ENCODE data around the gene USP19. TPM values are rescaled to one million over a fixed set of nuclear protein-coding genes. Genes with fewer than 3 reads are reported as not detected.
A peak's percentile ranks its signal among the peaks of the same experiment; 100 is the strongest.

Gene USP19
- total RNA-seq, 1 experiment from 2014 or later = 73.3 TPM

DNA sequence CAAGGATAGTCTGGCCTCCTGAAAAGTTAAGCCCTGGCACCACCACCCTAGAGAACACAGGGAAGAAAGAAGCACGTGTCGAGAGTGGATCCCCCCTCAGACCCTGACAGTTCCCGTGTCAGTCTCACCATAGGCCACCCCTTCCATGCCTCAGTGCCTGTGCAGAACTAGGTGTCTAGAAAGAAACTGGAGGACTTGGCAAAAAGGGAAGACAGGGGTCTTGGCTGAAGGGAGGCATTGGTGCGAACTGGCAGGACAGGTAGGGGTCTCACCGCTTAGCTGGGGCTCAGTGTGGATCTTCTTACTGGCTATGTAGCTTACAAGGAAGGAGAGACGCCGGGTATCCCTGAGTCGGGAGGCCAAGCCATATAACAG lies 16.6 kb downstream of the USP19 start:
- H3K4me1 Mint-ChIP-seq = peaks cover 25% of the 10 kb centered on the region
- DNase-seq (ENCODE audit: low spot score) (no peak), ATAC-seq (no peak)
- no peak for TF ChIP-seq CREM (CRISPR knock-in tag; IDR thresholded peaks at IDR 0.05)
- TF ChIP-seq, protein P1, sequence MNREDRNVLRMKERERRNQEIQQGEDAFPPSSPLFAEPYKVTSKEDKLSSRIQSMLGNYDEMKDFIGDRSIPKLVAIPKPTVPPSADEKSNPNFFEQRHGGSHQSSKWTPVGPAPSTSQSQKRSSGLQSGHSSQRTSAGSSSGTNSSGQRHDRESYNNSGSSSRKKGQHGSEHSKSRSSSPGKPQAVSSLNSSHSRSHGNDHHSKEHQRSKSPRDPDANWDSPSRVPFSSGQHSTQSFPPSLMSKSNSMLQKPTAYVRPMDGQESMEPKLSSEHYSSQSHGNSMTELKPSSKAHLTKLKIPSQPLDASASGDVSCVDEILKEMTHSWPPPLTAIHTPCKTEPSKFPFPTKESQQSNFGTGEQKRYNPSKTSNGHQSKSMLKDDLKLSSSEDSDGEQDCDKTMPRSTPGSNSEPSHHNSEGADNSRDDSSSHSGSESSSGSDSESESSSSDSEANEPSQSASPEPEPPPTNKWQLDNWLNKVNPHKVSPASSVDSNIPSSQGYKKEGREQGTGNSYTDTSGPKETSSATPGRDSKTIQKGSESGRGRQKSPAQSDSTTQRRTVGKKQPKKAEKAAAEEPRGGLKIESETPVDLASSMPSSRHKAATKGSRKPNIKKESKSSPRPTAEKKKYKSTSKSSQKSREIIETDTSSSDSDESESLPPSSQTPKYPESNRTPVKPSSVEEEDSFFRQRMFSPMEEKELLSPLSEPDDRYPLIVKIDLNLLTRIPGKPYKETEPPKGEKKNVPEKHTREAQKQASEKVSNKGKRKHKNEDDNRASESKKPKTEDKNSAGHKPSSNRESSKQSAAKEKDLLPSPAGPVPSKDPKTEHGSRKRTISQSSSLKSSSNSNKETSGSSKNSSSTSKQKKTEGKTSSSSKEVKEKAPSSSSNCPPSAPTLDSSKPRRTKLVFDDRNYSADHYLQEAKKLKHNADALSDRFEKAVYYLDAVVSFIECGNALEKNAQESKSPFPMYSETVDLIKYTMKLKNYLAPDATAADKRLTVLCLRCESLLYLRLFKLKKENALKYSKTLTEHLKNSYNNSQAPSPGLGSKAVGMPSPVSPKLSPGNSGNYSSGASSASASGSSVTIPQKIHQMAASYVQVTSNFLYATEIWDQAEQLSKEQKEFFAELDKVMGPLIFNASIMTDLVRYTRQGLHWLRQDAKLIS (CRISPR knock-in tag; IDR thresholded peaks at IDR 0.05; ENCODE audit: borderline replicate concordance) = no peak
- TF ChIP-seq, protein P2, sequence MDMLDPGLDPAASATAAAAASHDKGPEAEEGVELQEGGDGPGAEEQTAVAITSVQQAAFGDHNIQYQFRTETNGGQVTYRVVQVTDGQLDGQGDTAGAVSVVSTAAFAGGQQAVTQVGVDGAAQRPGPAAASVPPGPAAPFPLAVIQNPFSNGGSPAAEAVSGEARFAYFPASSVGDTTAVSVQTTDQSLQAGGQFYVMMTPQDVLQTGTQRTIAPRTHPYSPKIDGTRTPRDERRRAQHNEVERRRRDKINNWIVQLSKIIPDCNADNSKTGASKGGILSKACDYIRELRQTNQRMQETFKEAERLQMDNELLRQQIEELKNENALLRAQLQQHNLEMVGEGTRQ (CRISPR knock-in tag; IDR thresholded peaks at IDR 0.05) = 0 out of 2 replicates have a peak, but pooled peaks have one; percentile 5
- TF ChIP-seq SMAD3 (CRISPR knock-in tag; IDR thresholded peaks at IDR 0.05; ENCODE audit: borderline replicate concordance) = 0 out of 2 replicates have a peak, but pooled peaks have one; percentile 37
- TF ChIP-seq NFYB (CRISPR knock-in tag; conservative IDR thresholded peaks at IDR 0.05; ENCODE audit: low read depth) = no peak
- no peaks in the 10 kb centered on the region for H3K9me3 Mint-ChIP-seq
- ChIA-PET POLR2A (interaction anchor here (0.7 to 2.2 kb wide), 3 partner anchors 9 to 75 kb away, joined by 3 to 14 read pairs (median 5); partner anchors contain the start of genes IMPDH2, QRICH1 and USP19), CTCF (interaction anchor here (1.0 to 1.8 kb wide), 3 partner anchors 10 to 116 kb away, joined by 4 to 14 read pairs (median 7); partner anchors contain the start of genes NDUFAF3 and QRICH1)
- peaks cover 48% of the 10 kb centered on the region for H3K36me3 Mint-ChIP-seq
- H3K27me3 Mint-ChIP-seq (ENCODE audit: low read depth) = no peaks in the 10 kb centered on the region
- H3K4me3 Mint-ChIP-seq = peak overlapping the region; percentile 97
- peak overlapping the region; percentile 96 for H3K27ac Mint-ChIP-seq

DNA sequence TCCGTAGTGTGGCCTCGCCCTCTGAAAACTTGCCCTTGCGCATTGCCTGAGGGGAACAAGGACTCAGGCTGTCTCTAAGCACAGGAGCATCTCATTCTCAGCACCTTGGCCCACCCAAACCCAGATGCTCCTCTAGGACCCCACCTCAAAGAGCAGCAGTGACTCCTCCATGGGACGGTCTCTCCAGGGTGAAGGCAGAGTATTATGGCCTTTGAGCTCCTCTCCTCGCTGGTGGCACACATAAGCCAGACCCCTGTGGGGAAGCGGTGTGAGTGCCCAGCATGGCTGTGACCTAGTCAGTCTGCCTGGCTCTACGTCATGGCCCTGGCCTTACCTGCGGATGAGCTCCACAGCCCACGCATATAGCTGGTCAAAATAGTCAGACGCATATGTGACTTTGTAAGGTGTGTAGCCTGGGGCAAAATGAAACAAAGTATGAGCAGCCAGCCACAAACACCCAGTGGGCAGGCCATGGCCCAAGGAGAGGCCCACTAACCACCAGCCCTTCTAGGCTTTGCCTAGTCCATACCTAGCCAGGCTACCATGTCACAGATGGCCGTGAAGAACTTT lies 20.5 kb downstream of the USP19 start:
- Mint-ChIP-seq H3K36me3 (peaks cover 63% of the 10 kb centered on the region), H3K4me3 (no peak overlapping the region), H3K4me1 (peaks cover 15% of the 10 kb centered on the region), H3K27ac (no peak overlapping the region), H3K27me3 (ENCODE audit: low read depth) (no peaks in the 10 kb centered on the region), H3K9me3 (no peaks in the 10 kb centered on the region)
- DNase-seq (ENCODE audit: low spot score) = no peak
- ChIA-PET POLR2A (no interaction called here), CTCF (no interaction called here)
- no peak for ATAC-seq
- no peak for TF ChIP-seq ELF4 (CRISPR knock-in tag; IDR thresholded peaks at IDR 0.05; ENCODE audit: low read depth)
- TF ChIP-seq, protein P1 (CRISPR knock-in tag; IDR thresholded peaks at IDR 0.05; ENCODE audit: borderline replicate concordance) = no peak
- TF ChIP-seq, protein P3, sequence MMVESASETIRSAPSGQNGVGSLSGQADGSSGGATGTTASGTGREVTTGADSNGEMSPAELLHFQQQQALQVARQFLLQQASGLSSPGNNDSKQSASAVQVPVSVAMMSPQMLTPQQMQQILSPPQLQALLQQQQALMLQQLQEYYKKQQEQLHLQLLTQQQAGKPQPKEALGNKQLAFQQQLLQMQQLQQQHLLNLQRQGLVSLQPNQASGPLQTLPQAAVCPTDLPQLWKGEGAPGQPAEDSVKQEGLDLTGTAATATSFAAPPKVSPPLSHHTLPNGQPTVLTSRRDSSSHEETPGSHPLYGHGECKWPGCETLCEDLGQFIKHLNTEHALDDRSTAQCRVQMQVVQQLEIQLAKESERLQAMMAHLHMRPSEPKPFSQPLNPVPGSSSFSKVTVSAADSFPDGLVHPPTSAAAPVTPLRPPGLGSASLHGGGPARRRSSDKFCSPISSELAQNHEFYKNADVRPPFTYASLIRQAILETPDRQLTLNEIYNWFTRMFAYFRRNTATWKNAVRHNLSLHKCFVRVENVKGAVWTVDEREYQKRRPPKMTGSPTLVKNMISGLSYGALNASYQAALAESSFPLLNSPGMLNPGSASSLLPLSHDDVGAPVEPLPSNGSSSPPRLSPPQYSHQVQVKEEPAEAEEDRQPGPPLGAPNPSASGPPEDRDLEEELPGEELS (CRISPR knock-in tag; IDR thresholded peaks at IDR 0.05) = no peak
- TF ChIP-seq, protein P4, sequence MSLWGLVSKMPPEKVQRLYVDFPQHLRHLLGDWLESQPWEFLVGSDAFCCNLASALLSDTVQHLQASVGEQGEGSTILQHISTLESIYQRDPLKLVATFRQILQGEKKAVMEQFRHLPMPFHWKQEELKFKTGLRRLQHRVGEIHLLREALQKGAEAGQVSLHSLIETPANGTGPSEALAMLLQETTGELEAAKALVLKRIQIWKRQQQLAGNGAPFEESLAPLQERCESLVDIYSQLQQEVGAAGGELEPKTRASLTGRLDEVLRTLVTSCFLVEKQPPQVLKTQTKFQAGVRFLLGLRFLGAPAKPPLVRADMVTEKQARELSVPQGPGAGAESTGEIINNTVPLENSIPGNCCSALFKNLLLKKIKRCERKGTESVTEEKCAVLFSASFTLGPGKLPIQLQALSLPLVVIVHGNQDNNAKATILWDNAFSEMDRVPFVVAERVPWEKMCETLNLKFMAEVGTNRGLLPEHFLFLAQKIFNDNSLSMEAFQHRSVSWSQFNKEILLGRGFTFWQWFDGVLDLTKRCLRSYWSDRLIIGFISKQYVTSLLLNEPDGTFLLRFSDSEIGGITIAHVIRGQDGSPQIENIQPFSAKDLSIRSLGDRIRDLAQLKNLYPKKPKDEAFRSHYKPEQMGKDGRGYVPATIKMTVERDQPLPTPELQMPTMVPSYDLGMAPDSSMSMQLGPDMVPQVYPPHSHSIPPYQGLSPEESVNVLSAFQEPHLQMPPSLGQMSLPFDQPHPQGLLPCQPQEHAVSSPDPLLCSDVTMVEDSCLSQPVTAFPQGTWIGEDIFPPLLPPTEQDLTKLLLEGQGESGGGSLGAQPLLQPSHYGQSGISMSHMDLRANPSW (CRISPR knock-in tag; conservative IDR thresholded peaks at IDR 0.05; ENCODE audit: low read depth) = no peak
- TF ChIP-seq NR3C1 (CRISPR knock-in tag; conservative IDR thresholded peaks at IDR 0.05; ENCODE audit: low read depth) = no peak
- TF ChIP-seq ZNF263 (CRISPR knock-in tag; IDR thresholded peaks at IDR 0.05; ENCODE audit: low read depth) = no peak
- TF ChIP-seq FOXJ3 (CRISPR knock-in tag; IDR thresholded peaks at IDR 0.05; ENCODE audit: borderline replicate concordance) = no peak
- TF ChIP-seq, protein P2 (CRISPR knock-in tag; IDR thresholded peaks at IDR 0.05) = no peak
